ENCODE data around the gene RPP14. TPM values are rescaled to one million over a fixed set of nuclear protein-coding genes. Genes with fewer than 3 reads are reported as not detected.

RPP14 gene
- total RNA-seq, 4 donors from 2014 or later: 8.1 to 15.5 (median 11.1) TPM

- Histone ChIP-seq H3K4me3 (no peak overlapping the region), H3K36me3 (peaks cover 0 to under 1% (median 0%) of the 10 kb centered on the region in 3 donors), H3K27me3 (no peaks in the 10 kb centered on the region), H3K9me3 (no peaks in the 10 kb centered on the region), H3K27ac (peak overlapping the region in 2 of 4 donors; percentile 16 to 36), H3K4me1 (peaks cover 0 to 14% (median 10%) of the 10 kb centered on the region in 3 donors)
- intact Hi-C loops (cut with DNase I): no loop called here
- WGBS, 2 donors: 47 to 55% methylated on average over 2 of the region's 2 CpGs
- TF ChIP-seq POLR2A (IDR thresholded peaks at IDR 0.05): no peak
- no peak for TF ChIP-seq CTCF (IDR thresholded peaks at IDR 0.05)
- no peak for DNase-seq
Measured at GRCh38 chr3:58325525-58325992, 19.5 kb downstream of the RPP14 start.

GRCh38 chr3:58326267-58326900, 20.3 kb downstream of the RPP14 start:
- WGBS, 2 donors: 96 to 97% methylated on average over 8 of the region's 8 CpGs
- Histone ChIP-seq H3K27ac (no peak overlapping the region), H3K9me3 (no peaks in the 10 kb centered on the region), H3K27me3 (no peaks in the 10 kb centered on the region), H3K4me3 (no peak overlapping the region), H3K36me3 (no peaks in the 10 kb centered on the region), H3K4me1 (peaks cover 0 to 14% (median 10%) of the 10 kb centered on the region in 3 donors)
- TF ChIP-seq CTCF (IDR thresholded peaks at IDR 0.05) (no peak), POLR2A (IDR thresholded peaks at IDR 0.05) (no peak)
- intact Hi-C loops (cut with DNase I): no loop called here
- DNase-seq: no peak

- 81 to 94% methylated on average over 8 of the region's 8 CpGs for WGBS, 2 donors
- intact Hi-C loops (cut with DNase I): no loop called here
- no peak for DNase-seq
- H3K27me3 ChIP-seq: no peaks in the 10 kb centered on the region
- TF ChIP-seq CTCF (IDR thresholded peaks at IDR 0.05) (no peak), POLR2A (IDR thresholded peaks at IDR 0.05) (no peak)
- H3K4me3 ChIP-seq: no peak overlapping the region
- H3K4me1 ChIP-seq: peaks cover 8 to 33% (median 20%) of the 10 kb centered on the region in 3 donors
- no peaks in the 10 kb centered on the region for H3K36me3 ChIP-seq
- H3K27ac ChIP-seq: no peak overlapping the region
- no peaks in the 10 kb centered on the region for H3K9me3 ChIP-seq
Measured at GRCh38 chr3:58329150-58329921, 23.3 kb downstream of the RPP14 start.

GRCh38 chr3:58329922-58330413, 23.9 kb downstream of the RPP14 start:
- no peak for DNase-seq
- 88 to 91% methylated on average over 5 of the region's 5 CpGs for WGBS, 2 donors

More at GRCh38 chr3:58329922-58330413, 23.9 kb downstream of the RPP14 start:
- intact Hi-C loops (cut with DNase I): no loop called here
- Histone ChIP-seq H3K4me1 (peaks cover 8 to 37% (median 20%) of the 10 kb centered on the region in 3 donors), H3K9me3 (no peaks in the 10 kb centered on the region), H3K36me3 (no peaks in the 10 kb centered on the region), H3K4me3 (no peak overlapping the region), H3K27ac (no peak overlapping the region), H3K27me3 (no peaks in the 10 kb centered on the region)
- TF ChIP-seq CTCF (IDR thresholded peaks at IDR 0.05) (no peak), POLR2A (IDR thresholded peaks at IDR 0.05) (no peak)

All from esophagus squamous epithelium (tissue), 5 donors.